DMS114 treated with DMSO at 0.1 percent for 48 hours (cell line): ENCODE results near the gene RASGRP4.
A peak's percentile ranks its signal among the peaks of the same experiment; 100 is the strongest.

Source experiments
- DNase-seq: peaks from one replicate; lab custom pipeline; 2025; ENCODE audit not compliant: unreplicated experiment; lab: John Stamatoyannopoulos, UW

The RASGRP4 gene

DNA sequence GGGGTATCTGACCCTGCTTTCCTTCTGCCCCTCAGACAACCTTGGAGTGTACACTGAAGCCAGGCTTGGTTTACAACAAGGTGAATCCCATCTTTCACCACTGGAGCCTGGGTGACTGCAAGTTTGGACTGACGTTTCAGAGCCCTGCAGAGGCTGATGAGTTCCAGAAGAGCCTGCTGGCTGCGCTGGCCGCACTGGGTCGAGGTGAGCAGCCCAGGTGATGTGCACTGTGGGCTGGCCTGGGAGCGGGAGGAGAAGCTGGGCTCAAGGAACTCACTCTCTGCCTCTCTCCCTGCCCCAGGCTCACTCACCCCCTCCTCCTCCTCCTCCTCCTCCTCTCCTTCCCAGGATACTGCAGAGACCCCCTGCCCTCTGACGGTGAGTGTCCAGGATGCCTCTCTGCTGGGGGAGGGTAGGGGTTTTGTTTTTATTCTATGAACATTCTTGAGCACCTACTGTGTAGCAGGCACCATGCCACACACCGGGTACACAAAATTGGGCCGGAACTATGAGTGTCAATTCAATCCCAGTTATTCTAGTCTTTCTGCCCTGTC, 34.0 kb downstream of the RASGRP4 start:
- no peak for DNase-seq

GRCh38 chr19:38389957-38390924, 35.8 kb downstream of the RASGRP4 start:
- no peak for DNase-seq

- DNase-seq = no peak
Measured at GRCh38 chr19:38389101-38389925, 36.7 kb downstream of the RASGRP4 start.

DNA sequence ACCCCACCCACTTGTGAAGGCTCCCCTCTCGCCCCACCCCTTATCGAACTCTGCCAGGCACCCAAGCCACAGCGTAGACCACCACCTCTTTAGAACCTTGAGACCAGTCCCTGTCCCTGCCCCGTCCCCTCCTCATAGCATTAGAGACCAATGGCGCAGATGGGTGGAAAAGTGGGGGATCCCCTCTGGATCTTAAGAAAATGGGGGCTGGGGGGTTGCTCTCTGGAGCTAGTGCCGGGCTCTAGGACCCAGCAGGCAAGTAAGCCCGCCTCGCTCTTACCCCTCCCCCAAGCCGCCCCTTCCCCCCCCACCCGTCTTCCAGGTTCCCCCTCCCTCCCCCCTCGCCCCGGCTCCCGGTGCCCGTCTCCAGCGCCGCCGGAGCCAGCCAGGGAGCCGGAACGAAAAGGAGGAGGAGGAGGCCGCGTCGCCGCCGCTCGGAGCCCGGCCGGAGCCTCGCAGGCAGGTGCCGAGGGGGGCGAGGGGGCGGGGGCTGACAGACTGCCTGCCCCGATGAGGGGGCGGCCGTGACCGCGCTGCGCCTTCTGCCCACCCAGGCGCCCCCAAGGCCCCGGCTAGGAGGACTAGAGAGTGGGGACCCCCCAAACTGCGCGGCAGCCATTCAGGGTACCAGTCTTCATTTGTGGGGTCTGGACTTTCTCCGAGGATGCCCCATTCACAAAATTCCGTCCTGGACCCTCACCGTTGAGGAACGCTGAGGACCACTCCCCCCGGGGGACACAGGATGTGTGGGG, 37.5 kb downstream of the RASGRP4 start, which contains the start of gene SPRED3:
Gene SPRED3 (plus strand): TSS at position 349 of the 752 bp plus-strand sequence. CDS start 1,606 bp downstream, outside the sequence.
- DNase-seq = no peak

DNA sequence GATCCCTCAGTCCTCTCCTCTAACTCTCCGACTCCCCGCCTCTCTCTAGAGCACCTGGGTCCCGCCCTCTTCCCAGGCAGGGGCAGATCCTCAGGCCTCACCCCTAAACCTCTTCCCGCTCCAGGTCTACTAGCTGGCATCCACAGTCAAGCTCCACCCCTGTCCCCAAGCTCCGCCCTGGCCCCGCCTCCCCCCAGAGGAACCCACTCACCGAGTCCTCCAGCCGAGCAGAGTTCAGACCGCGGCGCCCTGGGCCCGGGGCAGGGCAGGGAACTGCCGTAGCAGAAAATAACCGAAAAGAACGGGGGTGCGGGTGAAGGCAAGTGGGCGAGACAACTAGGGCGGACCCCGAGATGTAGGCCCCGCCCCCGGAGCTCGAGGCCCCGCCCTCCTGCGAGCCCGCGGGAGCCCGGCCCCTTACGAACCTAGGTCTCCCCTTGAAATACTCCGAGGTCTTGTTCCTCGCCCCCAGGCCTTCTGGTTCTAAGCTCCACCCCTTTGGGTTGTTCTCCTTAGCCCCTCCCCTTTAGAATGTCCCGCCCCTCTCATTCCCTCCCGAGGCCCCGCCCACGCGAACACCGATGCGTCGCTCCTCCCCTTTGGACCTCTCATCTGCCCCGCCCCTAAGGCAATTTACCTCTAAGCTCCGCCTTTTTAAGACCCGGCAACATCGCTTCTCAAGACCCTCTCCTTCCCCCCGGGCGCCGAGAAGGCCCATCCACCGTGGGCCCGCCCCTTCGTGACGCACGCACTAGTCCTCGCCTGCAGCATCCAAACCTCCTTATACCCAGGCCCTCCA, 38.3 kb downstream of the RASGRP4 start, which contains the start of gene GGN:
Gene GGN (minus strand): TSS at position 485 of the 799 bp plus-strand sequence. CDS start 773 bp downstream, outside the sequence.
- DNase-seq = peak; percentile 89

GRCh38 chr19:38386971-38387549, 39.0 kb downstream of the RASGRP4 start:
- no peak for DNase-seq

GRCh38 chr19:38386300-38386970, 39.6 kb downstream of the RASGRP4 start:
- no peak for DNase-seq

DNA sequence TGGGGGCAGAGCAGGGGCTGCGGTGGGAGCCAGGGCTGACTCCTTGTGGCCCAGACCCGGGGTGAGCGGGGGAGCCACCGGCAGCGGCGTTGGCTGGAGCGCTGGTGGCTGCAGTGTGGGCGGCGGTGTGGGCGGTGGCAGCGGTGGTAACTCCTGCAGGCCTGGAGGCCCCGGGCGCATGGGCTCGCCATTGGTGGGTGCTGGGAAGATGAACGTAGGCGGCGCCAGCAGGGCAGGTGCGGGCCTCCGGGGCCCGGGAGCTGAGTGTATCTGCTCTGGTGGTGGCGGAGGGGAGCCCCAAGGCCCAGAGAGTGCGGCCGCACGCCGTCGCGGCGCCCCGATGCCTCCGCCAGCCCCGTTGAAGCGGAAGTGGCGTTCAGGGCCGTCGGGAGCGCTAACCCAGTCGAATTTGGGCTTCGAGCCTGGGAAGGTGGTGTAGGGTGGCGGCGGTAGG, 40.2 kb downstream of the RASGRP4 start:
- DNase-seq = no peak

DNA sequence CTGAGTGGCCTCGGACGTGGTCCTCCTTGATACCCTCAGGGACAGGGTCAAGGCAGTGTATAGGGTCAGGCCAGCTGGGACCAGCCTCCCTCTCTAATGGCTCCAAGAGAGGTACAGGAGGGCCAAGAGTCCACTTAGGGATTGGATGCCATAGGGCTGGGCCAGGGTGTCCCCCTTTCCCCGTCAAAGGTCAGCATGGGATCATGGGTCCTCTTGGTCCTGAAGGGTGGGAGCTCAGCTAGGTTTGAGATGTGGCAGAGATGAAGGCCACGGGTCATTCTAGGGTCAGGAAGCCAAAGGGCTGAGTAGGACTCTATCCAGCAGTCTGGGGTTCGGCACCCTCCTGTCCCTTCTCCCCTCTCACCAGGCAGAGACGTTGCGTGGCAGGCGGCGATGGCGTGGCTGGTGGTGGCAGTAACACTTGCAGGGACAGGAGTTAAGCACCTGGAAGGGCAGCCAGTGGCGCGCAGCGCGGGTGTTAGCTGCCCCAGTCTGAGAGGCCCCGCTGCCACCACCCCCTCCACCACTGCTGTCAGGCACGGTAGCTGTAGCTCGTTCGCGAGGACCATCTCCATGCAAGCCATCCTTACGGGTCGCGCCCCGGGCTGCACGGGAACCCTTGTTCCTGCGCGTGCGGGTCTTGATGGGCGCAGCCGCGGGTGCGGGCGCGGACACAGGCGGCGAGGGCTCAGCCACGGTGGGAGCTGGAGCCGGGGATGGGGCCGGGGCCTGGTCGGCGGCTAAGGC, 40.8 kb downstream of the RASGRP4 start:
- DNase-seq = no peak

DNA sequence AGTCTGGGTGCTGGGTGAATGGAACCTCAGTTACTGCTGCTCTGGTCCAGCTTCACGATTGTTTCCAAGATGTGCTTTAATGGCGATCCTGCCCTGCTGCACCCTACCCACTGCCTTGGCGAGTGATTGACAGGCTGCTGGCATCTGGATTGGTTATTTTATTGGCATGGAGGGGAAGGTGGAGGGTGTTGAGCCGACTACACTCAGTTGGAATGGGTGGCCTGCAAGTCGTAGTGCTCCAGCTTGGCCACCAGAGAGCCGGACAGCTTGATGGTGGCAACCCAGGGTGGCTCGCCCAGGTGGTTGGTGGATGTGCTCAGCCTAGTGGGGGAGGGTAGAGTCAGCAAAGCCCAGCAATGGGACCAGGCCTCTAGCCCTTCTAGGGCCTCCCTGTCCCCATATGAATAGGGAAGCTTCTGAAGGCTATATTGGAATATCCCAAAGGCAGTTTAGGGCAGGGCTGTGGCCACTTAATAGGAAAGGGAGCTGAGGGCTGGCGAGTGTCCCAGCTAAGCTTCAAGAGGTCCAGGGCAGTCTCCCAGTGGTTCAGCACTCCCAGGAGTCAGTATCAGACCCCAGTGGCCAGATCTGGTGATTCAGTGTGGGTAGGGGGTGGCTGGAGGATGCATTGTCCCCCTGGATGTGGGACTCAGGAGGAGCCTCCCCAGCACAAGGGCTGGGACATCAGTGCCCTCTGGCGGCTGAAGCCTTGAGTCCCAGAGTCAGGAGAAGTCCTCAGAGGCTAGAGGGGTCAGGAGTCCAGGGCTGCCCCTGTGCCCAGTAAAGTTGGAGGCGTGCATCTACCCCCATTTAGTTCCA, 41.6 kb downstream of the RASGRP4 start:
- no peak for DNase-seq

DNA sequence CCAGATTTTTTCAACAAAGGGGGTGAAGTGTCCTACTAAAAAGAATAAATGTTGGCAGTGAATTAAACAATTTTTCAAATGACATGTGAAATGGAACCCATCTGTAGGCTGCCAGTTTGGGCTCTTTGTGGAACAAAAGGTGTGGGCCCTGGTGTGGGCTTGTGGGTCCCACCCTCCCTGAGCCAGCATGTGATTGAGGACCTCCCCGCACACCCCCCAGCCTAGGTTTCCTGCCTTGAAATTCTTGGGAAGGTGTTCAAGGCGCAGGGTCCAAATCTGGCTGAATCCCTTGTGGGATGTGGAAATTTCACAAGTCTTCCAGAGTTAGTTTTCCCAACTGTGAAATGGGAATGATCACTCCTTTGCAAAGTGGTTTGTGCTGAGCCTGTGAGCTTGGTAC, 42.3 kb downstream of the RASGRP4 start:
- no peak for DNase-seq

GRCh38 chr19:38383184-38383583, 42.8 kb downstream of the RASGRP4 start:
- no peak for DNase-seq

DNA sequence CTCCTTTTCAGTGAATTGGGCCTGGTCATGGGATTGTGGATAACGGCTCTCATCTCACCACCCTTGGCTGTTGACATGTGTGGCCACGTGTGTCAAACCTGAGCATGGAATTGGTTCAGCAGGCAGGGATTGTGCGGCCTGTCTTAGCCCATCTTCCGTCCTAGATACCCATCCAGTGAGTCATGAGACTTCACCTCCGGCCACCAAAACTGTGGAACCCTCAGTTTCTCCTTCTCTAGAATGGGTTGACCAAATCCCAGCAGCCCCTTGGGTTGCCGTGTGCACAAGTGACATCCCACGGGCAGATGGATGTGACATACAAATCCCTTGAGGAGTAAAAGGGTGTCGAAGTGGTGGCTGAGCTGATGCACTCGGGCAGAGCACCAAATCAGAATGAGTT, 44.9 kb downstream of the RASGRP4 start:
- DNase-seq = no peak

DNA sequence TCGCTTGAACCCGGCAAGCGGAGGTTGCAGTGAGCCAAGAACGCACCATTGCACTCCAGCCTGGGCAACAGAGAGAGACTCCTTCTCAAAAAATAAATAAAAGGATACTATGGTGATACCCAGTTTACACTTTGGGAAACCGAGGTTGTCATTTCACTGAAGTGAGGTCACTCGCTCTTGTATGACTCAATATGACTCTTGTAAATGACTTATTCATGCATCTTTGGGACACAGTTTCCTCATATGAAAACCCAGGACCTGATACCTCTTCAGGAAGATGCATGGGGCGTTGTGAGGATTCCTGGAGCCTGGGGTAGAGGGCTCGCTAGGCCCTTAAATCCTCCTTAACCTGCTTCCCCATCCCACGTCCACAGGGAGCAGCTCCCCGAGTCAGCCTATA, 47.2 kb downstream of the RASGRP4 start:
- DNase-seq = no peak

GRCh38 chr19:38377052-38377451, 49.0 kb downstream of the RASGRP4 start:
- DNase-seq = no peak

DNA sequence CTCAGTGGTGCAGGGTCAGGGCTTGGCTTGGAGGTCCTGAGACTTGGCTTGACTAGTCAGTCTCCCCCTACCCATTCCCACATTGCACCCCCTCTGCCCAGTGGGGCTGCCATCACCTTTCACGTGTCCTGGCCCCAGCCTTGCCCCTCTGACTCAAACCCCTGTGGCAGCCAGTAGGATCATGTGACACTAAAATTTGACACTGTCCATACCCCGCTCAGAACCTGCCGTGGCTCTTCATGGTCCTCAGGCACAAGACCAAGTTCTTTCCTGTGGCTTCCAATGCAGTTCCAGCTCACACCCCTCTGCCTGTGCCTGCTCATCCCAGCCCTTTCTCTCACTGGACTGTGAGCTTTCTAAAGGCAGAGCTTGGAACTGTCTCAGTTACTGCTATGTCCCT, 49.4 kb downstream of the RASGRP4 start:
- DNase-seq = no peak

- DNase-seq = no peak
Measured at GRCh38 chr19:38375748-38376147, 50.3 kb downstream of the RASGRP4 start.
